Gastroesophageal sphincter (tissue), 4 donors: ENCODE results near the gene HELB. TPM values are rescaled to one million over a fixed set of nuclear protein-coding genes. Genes with fewer than 3 reads are reported as not detected.

Experiments
- ATAC-seq: fragments of 150-250 bp; one replicate; pipeline ENCODE4 v1.9.1; 2016; ENCODE audit warnings: mild to moderate bottlenecking, moderate library complexity
- H3K27ac ChIP-seq, 4 donors: fragments of 200-600 bp; sonication (generic) in 3 of 4; 1 replicate in 3 of 4; 2 replicates in 1 of 4; pipeline ENCODE4 v1.5.1; 2016 to 2019
- H3K27me3 ChIP-seq: fragments of 200-600 bp; sonication (generic); one replicate; pipeline ENCODE4 v1.5.1; 2019
- H3K36me3 ChIP-seq, 2 donors: fragments of 200-600 bp; sonication (generic); one replicate each; pipeline ENCODE4 v1.5.1; 2019; ENCODE audit warnings: control low read depth in 1 of 2
- H3K4me1 ChIP-seq, 3 donors: fragments of 200-600 bp; sonication (generic); 1 replicate in 2 of 3; 2 replicates in 1 of 3; pipeline ENCODE4 v1.5.1; 2016 to 2019; ENCODE audit warnings: control low read depth in 2 of 3
- H3K4me3 ChIP-seq, 2 donors: fragments of 200-600 bp; sonication (generic); one replicate each; pipeline ENCODE4 v1.5.1; 2019; ENCODE audit warnings: mild to moderate bottlenecking in 1 of 2, moderate library complexity in 1 of 2
- H3K9me3 ChIP-seq, 3 donors: fragments of 200-600 bp; sonication (generic); one replicate each; pipeline ENCODE4 v1.5.1; 2017 to 2019; ENCODE audit warnings: control low read depth in 2 of 3
- EP300 ChIP-seq: sonication (generic); formaldehyde crosslinking; IDR thresholded peaks from one replicate; pipeline ENCODE4 v1.6.1; 2017; ENCODE audit warnings: antibody characterized with exemption, mild to moderate bottlenecking
- POLR2A ChIP-seq, 2 donors: fragments of 450-650 bp; IDR thresholded peaks; one replicate each; pipeline ENCODE4 v1.6.1; 2017; ENCODE audit warnings: antibody characterized with exemption in 2 of 2, mild to moderate bottlenecking in 2 of 2, moderate library complexity in 1 of 2
- POLR2AphosphoS5 ChIP-seq: sonication (generic); formaldehyde crosslinking; IDR thresholded peaks from one replicate; pipeline ENCODE4 v1.6.1; 2017; ENCODE audit warnings: antibody characterized with exemption
- WGBS, 2 donors: methylation state at CpG; one replicate each; pipeline ENCODE4 v1.1.5; 2018; ENCODE audit warnings: low coverage in 1 of 2; 5-methylcytosine and 5-hydroxymethylcytosine counted together
- total RNA-seq, 4 donors: library from RNA; depleted of rRNA; stranded (reverse); fragments of >200 nt; gene quantifications; one replicate each; pipeline ENCODE4 v1.1.0, GENCODE V29; 2016
- TF ChIP-seq, protein P1 (sequence below), 4 experiments: fragments of 200-600 bp in 2 of 4; fragments of 450-650 bp in 2 of 4; sonication (generic) in 1 of 4; IDR thresholded peaks; one replicate each; pipeline ENCODE4 v1.5.1; 2017 to 2019; ENCODE audit warnings: antibody characterized with exemption in 4 of 4, mild to moderate bottlenecking in 2 of 4, moderate library complexity in 2 of 4

HELB gene
- total RNA-seq, 4 donors from 2014 or later: 0.78 to 3.0 (median 1.5) TPM

- H3K27me3 ChIP-seq: no peaks in the 10 kb centered on the region
- WGBS, 2 donors: 92 to 100% methylated on average over 1 of the region's 1 CpG
- no peak for ATAC-seq
- H3K9me3 ChIP-seq: no peaks in the 10 kb centered on the region
- no peak overlapping the region for H3K4me3 ChIP-seq
- TF ChIP-seq, protein P1, sequence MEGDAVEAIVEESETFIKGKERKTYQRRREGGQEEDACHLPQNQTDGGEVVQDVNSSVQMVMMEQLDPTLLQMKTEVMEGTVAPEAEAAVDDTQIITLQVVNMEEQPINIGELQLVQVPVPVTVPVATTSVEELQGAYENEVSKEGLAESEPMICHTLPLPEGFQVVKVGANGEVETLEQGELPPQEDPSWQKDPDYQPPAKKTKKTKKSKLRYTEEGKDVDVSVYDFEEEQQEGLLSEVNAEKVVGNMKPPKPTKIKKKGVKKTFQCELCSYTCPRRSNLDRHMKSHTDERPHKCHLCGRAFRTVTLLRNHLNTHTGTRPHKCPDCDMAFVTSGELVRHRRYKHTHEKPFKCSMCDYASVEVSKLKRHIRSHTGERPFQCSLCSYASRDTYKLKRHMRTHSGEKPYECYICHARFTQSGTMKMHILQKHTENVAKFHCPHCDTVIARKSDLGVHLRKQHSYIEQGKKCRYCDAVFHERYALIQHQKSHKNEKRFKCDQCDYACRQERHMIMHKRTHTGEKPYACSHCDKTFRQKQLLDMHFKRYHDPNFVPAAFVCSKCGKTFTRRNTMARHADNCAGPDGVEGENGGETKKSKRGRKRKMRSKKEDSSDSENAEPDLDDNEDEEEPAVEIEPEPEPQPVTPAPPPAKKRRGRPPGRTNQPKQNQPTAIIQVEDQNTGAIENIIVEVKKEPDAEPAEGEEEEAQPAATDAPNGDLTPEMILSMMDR (IDR thresholded peaks at IDR 0.05): no peak
- TF ChIP-seq POLR2A (IDR thresholded peaks at IDR 0.05) (no peak), EP300 (no peak), POLR2AphosphoS5 (no peak)
- peaks cover 0 to 23% of the 10 kb centered on the region in 2 donors for H3K36me3 ChIP-seq
- no peak overlapping the region for H3K27ac ChIP-seq
- H3K4me1 ChIP-seq: peaks cover 0 to under 1% (median 0%) of the 10 kb centered on the region in 3 donors
These were observed 7.3 kb downstream of the HELB start for GRCh38 chr12:66309606-66310005.

- ATAC-seq: no peak
These were observed 9.9 kb downstream of the HELB start for GRCh38 chr12:66312189-66312588.

GRCh38 chr12:66314278-66314677 is 12.0 kb downstream of the HELB start:
- H3K4me3 ChIP-seq: no peak overlapping the region
- H3K36me3 ChIP-seq: peaks cover 0 to 33% of the 10 kb centered on the region in 2 donors
- H3K27me3 ChIP-seq: no peaks in the 10 kb centered on the region
- TF ChIP-seq, protein P1 (IDR thresholded peaks at IDR 0.05): no peak
- no peak for TF ChIP-seq POLR2A (IDR thresholded peaks at IDR 0.05)
- no peak for TF ChIP-seq POLR2AphosphoS5
- no peak for TF ChIP-seq EP300
- H3K9me3 ChIP-seq: no peaks in the 10 kb centered on the region
- no peak overlapping the region for H3K27ac ChIP-seq
- ATAC-seq: no peak
- no peaks in the 10 kb centered on the region for H3K4me1 ChIP-seq

More at GRCh38 chr12:66312189-66312588, 9.9 kb downstream of the HELB start:
- Histone ChIP-seq H3K27me3 (no peaks in the 10 kb centered on the region), H3K27ac (no peak overlapping the region), H3K4me3 (no peak overlapping the region), H3K9me3 (no peaks in the 10 kb centered on the region), H3K36me3 (peaks cover 0 to 32% of the 10 kb centered on the region in 2 donors), H3K4me1 (no peaks in the 10 kb centered on the region)
- TF ChIP-seq EP300 (no peak), POLR2A (IDR thresholded peaks at IDR 0.05) (no peak), POLR2AphosphoS5 (no peak)
- TF ChIP-seq, protein P1 (IDR thresholded peaks at IDR 0.05): no peak
- 38% methylated on average over 1 of the region's 1 CpG for WGBS, 2 donors

- H3K27ac ChIP-seq: no peak overlapping the region
- ATAC-seq: no peak
- H3K4me1 ChIP-seq: no peaks in the 10 kb centered on the region
- H3K9me3 ChIP-seq: no peaks in the 10 kb centered on the region
- H3K4me3 ChIP-seq: no peak overlapping the region
- peaks cover 0 to 32% of the 10 kb centered on the region in 2 donors for H3K36me3 ChIP-seq
- TF ChIP-seq EP300 (no peak), POLR2AphosphoS5 (no peak), POLR2A (IDR thresholded peaks at IDR 0.05) (no peak)
- TF ChIP-seq, protein P1 (IDR thresholded peaks at IDR 0.05): no peak
- 84 to 85% methylated on average over 4 of the region's 4 CpGs for WGBS, 2 donors
- H3K27me3 ChIP-seq: no peaks in the 10 kb centered on the region
These were observed 17.1 kb downstream of the HELB start for GRCh38 chr12:66319266-66319954.

DNA sequence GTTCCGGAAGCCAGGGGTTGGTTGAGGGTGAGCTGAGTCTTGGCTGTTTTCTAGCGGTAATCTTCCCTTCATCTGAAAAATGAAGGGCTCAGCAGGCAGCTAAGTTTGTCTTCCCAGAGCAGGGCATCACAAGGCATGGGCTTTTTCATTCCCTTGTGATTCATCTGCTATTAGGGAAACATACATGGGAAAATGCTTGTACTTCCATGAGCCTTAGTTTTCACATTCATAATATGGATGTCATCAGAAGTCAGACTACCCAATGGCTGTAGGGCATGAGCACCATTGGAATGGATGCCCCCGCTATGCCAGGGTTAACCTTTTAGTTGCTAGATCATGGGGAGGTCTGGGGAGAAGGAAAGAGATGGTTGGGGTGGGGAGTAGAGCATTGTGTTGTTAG is 18.7 kb downstream of the HELB start:
- Histone ChIP-seq H3K4me3 (no peak overlapping the region), H3K36me3 (peaks cover 0 to 37% of the 10 kb centered on the region in 2 donors), H3K9me3 (no peaks in the 10 kb centered on the region), H3K27me3 (no peaks in the 10 kb centered on the region), H3K27ac (no peak overlapping the region), H3K4me1 (no peaks in the 10 kb centered on the region)
- TF ChIP-seq EP300: no peak
- TF ChIP-seq, protein P1 (IDR thresholded peaks at IDR 0.05): no peak
- TF ChIP-seq POLR2AphosphoS5: no peak
- no peak for TF ChIP-seq POLR2A (IDR thresholded peaks at IDR 0.05)
- no peak for ATAC-seq
- 93 to 97% methylated on average over 3 of the region's 3 CpGs for WGBS, 2 donors
